ENCODE results near the gene DEPDC5. TPM values are rescaled to one million over a fixed set of nuclear protein-coding genes. Genes with fewer than 3 reads are reported as not detected.

DEPDC5 gene
- total and polyA plus RNA-seq, 10 of the 15 experiments (the other 5 are each of a cell fraction or from before 2014, with no cell fraction given) = 3.0 to 38.9 (median 22.8) TPM

GRCh38 chr22:31742682-31743081, 11.1 kb upstream of the DEPDC5 start:
- ChIA-PET CTCF (interaction anchor here (0.8 to 1.2 kb wide), 2 partner anchors 91 to 228 kb away, joined by 3 read pairs; no protein-coding TSS in a partner anchor), SMC1A (ENCODE audit: uncharacterized antibody, unreplicated experiment) (no interaction called here), RAD21 (ENCODE audit: unreplicated experiment) (no interaction called here), POLR2A (interaction anchor here (0.5 to 0.7 kb wide), 2 partner anchors 209 to 1789 kb away, joined by 3 read pairs; no protein-coding TSS in a partner anchor)
- no peak overlapping the region for H2AFZ ChIP-seq (ENCODE audit: control insufficient read depth, low read depth, low read length)
- H3K27ac ChIP-seq (ENCODE audit: control insufficient read depth, insufficient read depth) = no peak overlapping the region
- H3K79me2 ChIP-seq (ENCODE audit: control insufficient read depth, insufficient read depth, low read length) = peaks cover 35% of the 10 kb centered on the region
- peaks cover 3 to 9% of the 10 kb centered on the region in 2 experiments for H3K36me3 ChIP-seq (ENCODE audit: control insufficient read depth in 2 of 2, insufficient read depth in 2 of 2, low read length in 1 of 2)
- WGBS (ENCODE audit: insufficient coverage, insufficient replicate concordance, low lambda C conversion rate, missing lambda C conversion rate) = 92% methylated on average over 2 of the region's 2 CpGs
- no peak overlapping the region for H3K9ac ChIP-seq (ENCODE audit: control insufficient read depth, insufficient read depth, low read length)
- in situ Hi-C loops (cut with MboI) = no loop called here
- H3K4me2 ChIP-seq (ENCODE audit: control insufficient read depth, insufficient read depth) = no peak overlapping the region
- TF ChIP-seq GABPA (IDR thresholded peaks at IDR 0.05; ENCODE audit: low read depth) (no peak), SMAD1 (IDR thresholded peaks at IDR 0.05; ENCODE audit: low read depth, partially characterized antibody) (no peak), MTA2 (IDR thresholded peaks at IDR 0.05; ENCODE audit: low read depth) (no peak), EZH2 (IDR thresholded peaks at IDR 0.05; ENCODE audit: borderline replicate concordance, control insufficient read depth, low read depth, low read length) (no peak), PAX5 (IDR thresholded peaks at IDR 0.05; ENCODE audit: borderline replicate concordance, low read depth, low read length) (no peak), ZNF687 (IDR thresholded peaks at IDR 0.05) (no peak), MTA3 (IDR thresholded peaks at IDR 0.05; ENCODE audit: borderline replicate concordance, low read length) (no peak), FOXK2 (IDR thresholded peaks at IDR 0.05) (no peak), MEF2A (IDR thresholded peaks at IDR 0.05; ENCODE audit: insufficient read depth, low read depth, low read length) (no peak), HDAC6 (IDR thresholded peaks at IDR 0.05; ENCODE audit: unreplicated experiment) (no peak), TCF12 (IDR thresholded peaks at IDR 0.05; ENCODE audit: low read depth, low read length) (no peak), NKRF (conservative IDR thresholded peaks at IDR 0.05) (no peak), EGR1 (IDR thresholded peaks at IDR 0.05; ENCODE audit: borderline replicate concordance in 1 of 2, low read depth in 2 of 2, low read length in 2 of 2) (no peak)
- no peaks in the 10 kb centered on the region for H3K9me3 ChIP-seq (replicated peaks; ENCODE audit: control insufficient read depth, insufficient read depth, low read length)
- ATAC-seq (no peak), FAIRE-seq (no peak), DNase-seq (ENCODE audit: low read depth, low spot score) (no peak)
- intact Hi-C loops (cut with micrococcal nuclease; ENCODE audit: unreplicated experiment) = no loop called here
- H3K4me3 ChIP-seq = no peak overlapping the region
- H4K20me1 ChIP-seq (ENCODE audit: control insufficient read depth, insufficient read depth) = no peaks in the 10 kb centered on the region
- H3K27me3 ChIP-seq (replicated peaks in 1 of 2; ENCODE audit: control insufficient read depth in 2 of 2, insufficient read depth in 2 of 2, low read length in 1 of 2) = no peaks in the 10 kb centered on the region
- H3K4me1 ChIP-seq (ENCODE audit: control insufficient read depth, insufficient read depth, low read length) = peaks cover 4% of the 10 kb centered on the region
- no TSS peak for BruUV-seq (replicated peaks)
